GM19043 (cell line): ENCODE measurements around the gene GOLGA6D.
"Not testable (repeated sequence)": the region's sequence is repeated elsewhere in the genome, so short reads cannot be mapped to it uniquely, and the experiment has no call there.

Source experiments
- ATAC-seq: cut with Tn5 transposase; IDR thresholded peaks from one replicate; pipeline ENCODE4 v1.9.1; 2021; ENCODE audit warnings: low read depth; ENCODE audit not compliant: unreplicated experiment

The GOLGA6D gene, protein sequence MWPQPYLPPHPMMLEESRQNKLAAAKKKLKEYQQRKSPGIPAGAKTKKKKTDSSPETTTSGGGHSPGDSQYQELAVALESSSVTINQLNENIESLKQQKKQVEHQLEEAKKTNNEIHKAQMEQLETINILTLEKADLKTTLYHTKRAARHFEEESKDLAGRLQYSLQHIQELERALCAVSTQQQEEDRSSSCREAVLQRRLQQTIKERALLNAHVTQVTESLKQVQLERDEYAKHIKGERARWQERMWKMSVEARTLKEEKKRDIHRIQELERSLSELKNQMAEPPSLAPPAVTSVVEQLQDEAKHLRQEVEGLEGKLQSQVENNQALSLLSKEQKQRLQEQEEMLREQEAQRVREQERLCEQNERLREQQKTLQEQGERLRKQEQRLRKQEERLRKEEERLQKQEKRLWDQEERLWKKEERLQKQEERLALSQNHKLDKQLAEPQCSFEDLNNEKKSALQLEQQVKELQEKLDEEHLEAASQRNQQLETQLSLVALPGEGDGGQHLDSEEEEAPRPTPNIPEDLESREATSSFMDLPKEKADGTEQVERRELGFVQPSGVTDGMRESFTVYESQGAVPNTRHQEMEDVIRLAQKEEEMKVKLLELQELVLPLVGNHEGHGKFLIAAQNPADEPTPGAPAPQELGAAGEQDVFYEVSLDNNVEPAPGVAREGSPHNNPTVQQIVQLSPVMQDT

GRCh38 chr15:75282572-75282971, at the start of gene GOLGA6D:
Gene GOLGA6D (plus strand): TSS chr15:75282835. CDS start chr15:75282876, 41 bp downstream.
- not testable (repeated sequence) for ATAC-seq

DNA sequence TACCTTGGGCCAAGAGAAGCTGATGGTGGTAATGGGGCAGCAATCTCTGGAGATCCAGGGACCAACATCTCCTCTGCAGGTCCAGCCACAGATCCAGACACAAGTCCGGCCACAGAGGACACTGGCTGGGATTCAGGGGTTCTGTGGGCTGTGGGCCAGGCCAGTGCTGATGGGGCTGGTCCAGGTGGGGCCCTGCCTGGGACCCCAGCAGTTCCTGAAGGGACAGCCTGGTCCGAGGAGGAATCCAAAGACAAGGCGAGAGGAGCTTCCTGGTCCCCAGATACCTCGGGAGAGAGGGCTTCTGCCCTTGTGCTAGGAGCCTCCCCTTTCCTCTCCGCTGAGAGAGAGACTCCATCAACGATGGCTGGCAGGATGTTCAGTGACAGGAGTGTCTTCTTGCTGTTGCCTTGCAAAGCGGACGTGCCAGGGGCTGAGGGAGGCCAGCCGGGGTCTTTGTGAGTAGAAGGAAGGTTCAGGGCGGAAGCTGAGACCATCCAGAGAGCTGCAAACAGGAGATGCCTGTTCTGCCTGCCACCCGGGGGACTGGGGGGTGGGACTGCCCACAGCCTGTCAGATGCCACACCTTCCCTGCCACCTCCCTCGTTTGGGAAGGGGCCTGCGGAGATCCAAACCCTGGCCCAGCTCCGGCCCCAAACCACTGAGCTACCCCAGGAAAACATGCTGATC, 49.0 kb upstream of the GOLGA6D start:
- ATAC-seq = no peak

GRCh38 chr15:75234191-75234810, 48.3 kb upstream of the GOLGA6D start:
- ATAC-seq = no peak

GRCh38 chr15:75235051-75235673, 47.5 kb upstream of the GOLGA6D start:
- ATAC-seq = no peak

GRCh38 chr15:75235760-75236729, 46.6 kb upstream of the GOLGA6D start:
- ATAC-seq = no peak

- no peak for ATAC-seq
These were observed 45.2 kb upstream of the GOLGA6D start for GRCh38 chr15:75237316-75237982.

- no peak for ATAC-seq
These were observed 44.5 kb upstream of the GOLGA6D start for GRCh38 chr15:75238150-75238549.

DNA sequence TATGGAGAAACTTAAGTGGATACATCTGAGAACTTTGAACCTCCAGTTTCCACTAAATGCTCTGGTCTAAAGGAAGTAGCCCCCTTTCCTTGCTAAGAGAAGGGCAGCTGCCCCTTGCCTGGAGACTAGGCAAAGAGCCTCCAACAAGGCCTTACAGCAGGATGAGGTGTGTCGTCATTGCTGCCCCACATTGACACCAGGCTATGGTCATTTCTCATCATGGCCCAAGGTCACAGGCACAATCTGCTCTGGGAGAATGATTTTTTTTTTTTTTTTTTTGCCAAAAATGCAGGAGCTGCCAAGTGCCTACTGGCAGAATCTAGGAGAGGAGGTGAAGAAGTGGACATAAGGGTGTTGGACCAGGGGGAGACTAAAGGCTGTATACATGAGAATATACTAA, 36.9 kb upstream of the GOLGA6D start:
- ATAC-seq = not testable (repeated sequence)

DNA sequence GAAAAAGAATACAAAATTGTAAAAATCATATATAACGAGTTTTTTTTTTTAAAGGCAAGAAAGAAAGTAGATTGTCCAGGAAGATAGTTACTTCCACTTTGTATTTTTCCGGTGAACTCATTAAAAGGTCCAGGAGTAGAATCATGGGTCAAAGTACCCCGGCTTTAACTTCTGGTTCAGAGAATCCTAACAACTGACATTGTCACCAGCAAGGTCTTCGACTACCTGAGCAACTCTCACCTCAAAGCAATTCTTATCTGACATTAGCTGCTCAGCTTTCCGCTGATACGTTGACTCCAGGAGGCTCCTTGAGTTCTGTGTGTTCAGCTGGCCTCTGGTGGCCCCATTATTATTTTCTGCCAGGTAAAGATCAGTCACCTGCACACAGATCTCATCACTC, 33.6 kb upstream of the GOLGA6D start:
- ATAC-seq = not testable (repeated sequence)

DNA sequence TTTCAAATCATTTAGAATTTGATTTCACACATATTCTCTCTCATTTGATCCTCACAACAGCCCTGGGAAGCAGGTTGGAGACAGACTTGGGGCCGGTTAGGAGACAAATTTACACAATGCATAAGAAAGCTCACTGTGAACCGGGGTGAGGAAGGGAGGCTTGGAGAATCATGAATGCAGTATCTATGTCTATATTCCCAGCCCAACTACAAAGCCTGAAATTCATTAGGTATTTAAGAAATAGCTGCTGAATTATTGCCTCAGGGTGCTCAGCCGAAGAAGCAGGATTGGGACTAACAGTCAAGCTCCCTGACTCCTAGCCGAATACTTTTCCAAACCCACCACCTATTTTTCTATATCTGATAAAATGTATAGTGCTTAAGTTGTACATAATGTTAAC, 32.9 kb upstream of the GOLGA6D start:
- no peak for ATAC-seq

DNA sequence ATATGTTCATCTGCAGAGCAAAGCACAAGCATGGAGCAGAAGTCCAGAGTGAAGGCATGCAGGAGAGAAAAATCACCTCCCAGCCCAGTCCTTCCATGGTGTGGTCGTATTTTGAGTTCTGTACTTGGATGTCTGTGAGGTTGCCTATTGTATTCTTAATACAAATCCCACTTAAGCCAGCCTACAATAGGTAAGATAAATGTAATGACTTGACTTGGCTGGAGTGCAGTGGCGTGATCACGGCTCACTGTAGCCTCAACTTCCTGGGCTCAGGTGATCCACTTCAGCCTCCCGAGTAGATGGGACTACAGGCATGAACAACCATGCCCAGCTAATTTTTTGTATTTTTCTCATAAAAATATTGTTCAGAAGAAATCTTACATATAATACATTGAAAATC, 31.3 kb upstream of the GOLGA6D start:
- not testable (repeated sequence) for ATAC-seq

DNA sequence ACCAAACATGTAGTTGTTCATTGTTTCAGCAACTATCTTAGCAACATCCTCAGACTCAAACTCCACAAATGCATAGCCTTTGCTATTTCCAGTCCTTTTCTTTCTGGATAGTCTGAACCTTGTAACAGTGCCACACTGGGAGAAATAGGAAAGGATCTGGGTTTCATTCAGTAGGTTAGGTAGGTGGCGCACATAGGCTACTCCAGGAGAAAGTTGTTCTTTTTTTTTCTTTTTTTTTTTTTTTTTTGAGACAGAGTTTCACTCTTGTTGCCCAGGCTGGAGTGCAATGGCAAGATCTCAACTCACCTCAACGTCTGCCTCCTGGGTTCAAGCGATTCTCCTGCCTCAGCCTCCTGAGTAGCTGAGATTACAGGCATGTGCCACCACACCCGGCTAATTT, 30.4 kb upstream of the GOLGA6D start:
- ATAC-seq = not testable (repeated sequence)

GRCh38 chr15:75258034-75258433, 24.6 kb upstream of the GOLGA6D start, which contains the start of gene GOLGA6C:
Gene GOLGA6C (plus strand): TSS chr15:75258334. CDS start chr15:75258599, 265 bp downstream.
- ATAC-seq = not testable (repeated sequence)

- not testable (repeated sequence) for ATAC-seq
These were observed 23.9 kb upstream of the GOLGA6D start for GRCh38 chr15:75258620-75259343.

GRCh38 chr15:75259873-75260272, 22.8 kb upstream of the GOLGA6D start:
- not testable (repeated sequence) for ATAC-seq

DNA sequence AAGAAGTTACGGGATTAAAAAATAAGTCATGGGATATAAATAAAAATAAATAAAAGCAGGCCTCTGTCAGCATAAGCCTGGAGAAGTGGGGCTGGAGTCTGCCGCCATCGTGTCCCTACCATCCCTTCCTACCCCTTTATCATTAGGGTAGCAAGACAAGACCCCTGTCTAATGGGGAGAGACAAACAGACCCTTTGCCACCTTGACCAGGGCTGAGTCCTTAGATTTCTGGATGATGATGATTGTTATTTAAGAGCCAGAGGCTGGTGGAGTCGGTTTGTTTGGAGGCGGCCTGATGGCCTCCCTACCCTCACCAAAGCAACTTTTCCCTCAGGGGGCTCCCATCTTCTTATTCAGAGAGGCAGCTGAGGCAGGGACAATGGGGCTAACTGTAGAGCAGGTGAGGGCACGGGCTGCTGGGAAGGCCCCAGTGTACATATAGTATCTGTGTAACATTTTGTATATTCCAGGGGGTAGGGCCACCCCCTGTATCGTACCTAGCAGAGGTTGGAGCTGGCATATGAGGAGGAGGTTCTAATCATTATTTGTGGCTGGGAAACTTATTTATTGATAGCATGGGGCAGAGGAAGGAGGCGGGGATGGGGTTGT, 8.8 kb upstream of the GOLGA6D start:
- ATAC-seq = not testable (repeated sequence)

GRCh38 chr15:75274509-75275107, 8.0 kb upstream of the GOLGA6D start:
- ATAC-seq = not testable (repeated sequence)
